Measurements from ENCODE around the gene RSU1. TPM values are rescaled to one million over a fixed set of nuclear protein-coding genes. Genes with fewer than 3 reads are reported as not detected.
A peak's percentile ranks its signal among the peaks of the same experiment; 100 is the strongest.

The RSU1 gene
- total RNA-seq, 1 donor from 2014 or later = 142 TPM

GRCh38 chr10:16853809-16854208, 36.6 kb upstream of the RSU1 start:
- no peak overlapping the region for H3K4me2 ChIP-seq (ENCODE audit: low read length)
- no peak for TF ChIP-seq EZH2 (IDR thresholded peaks at IDR 0.05; ENCODE audit: insufficient read depth, low read length)
- no peak for TF ChIP-seq CTCF (IDR thresholded peaks at IDR 0.05; ENCODE audit: insufficient read depth, low read depth, low read length)
- peaks cover 2% of the 10 kb centered on the region for H3K36me3 Mint-ChIP-seq (ENCODE audit: low read depth, unreplicated experiment)
- no peaks in the 10 kb centered on the region for H3K79me2 ChIP-seq (ENCODE audit: insufficient read depth, low read length)
- no peak overlapping the region for H2AFZ ChIP-seq (ENCODE audit: low read depth, low read length)
- H3K9ac ChIP-seq (ENCODE audit: low read length) = no peak overlapping the region
- H3K4me1 Mint-ChIP-seq (ENCODE audit: low read depth, unreplicated experiment) = peaks cover 36% of the 10 kb centered on the region
- no peaks in the 10 kb centered on the region for H3K9me3 ChIP-seq (ENCODE audit: insufficient read depth, low read depth, low read length)
- no peaks in the 10 kb centered on the region for H4K20me1 ChIP-seq (ENCODE audit: insufficient read depth, low read length)
- H3K4me3 Mint-ChIP-seq (ENCODE audit: unreplicated experiment) = no peak overlapping the region
- no peak overlapping the region for H3K27ac Mint-ChIP-seq (ENCODE audit: unreplicated experiment)
- no peak overlapping the region for H3K4me3 ChIP-seq (ENCODE audit: insufficient read depth, low read depth, low read length)
- H3K9me3 Mint-ChIP-seq (ENCODE audit: unreplicated experiment) = no peaks in the 10 kb centered on the region
- FAIRE-seq = no peak
- H3K27me3 Mint-ChIP-seq (ENCODE audit: low read depth, unreplicated experiment) = no peaks in the 10 kb centered on the region
- H3K27ac ChIP-seq (ENCODE audit: low read depth, low read length) = no peak overlapping the region
- no peaks in the 10 kb centered on the region for H3K36me3 ChIP-seq (ENCODE audit: insufficient read depth, low read length)
- DNase-seq (ENCODE audit: low read depth) = no peak
- H3K4me1 ChIP-seq (ENCODE audit: insufficient read depth, low read length) = peaks cover 10% of the 10 kb centered on the region
- no peaks in the 10 kb centered on the region for H3K27me3 ChIP-seq (ENCODE audit: insufficient read depth, low read length)

DNA sequence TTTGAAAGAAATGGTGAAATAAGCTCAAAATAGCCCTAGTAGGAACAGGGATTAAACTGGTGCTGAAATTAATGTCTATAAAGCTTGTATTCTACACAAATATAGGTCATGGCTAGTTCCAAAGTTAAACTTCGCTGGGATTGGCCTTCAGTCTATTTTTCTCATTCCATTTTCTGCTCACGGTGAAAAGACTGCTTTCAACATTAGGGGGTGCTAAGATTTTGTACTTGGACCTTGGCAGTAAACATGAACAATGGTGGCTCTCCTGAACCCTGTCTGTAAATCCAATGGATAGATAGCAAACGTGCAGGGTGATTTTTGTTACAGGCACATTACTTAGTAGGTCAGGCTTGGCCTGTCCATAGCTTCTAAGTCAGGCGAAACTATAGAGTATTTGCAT, 36.0 kb upstream of the RSU1 start:
- Histone ChIP-seq H3K9ac (ENCODE audit: low read length) (no peak overlapping the region), H4K20me1 (ENCODE audit: insufficient read depth, low read length) (no peaks in the 10 kb centered on the region), H3K79me2 (ENCODE audit: insufficient read depth, low read length) (no peaks in the 10 kb centered on the region), H2AFZ (ENCODE audit: low read depth, low read length) (peak overlapping the region; percentile 12), H3K9me3 (ENCODE audit: insufficient read depth, low read depth, low read length) (no peaks in the 10 kb centered on the region), H3K4me3 (ENCODE audit: insufficient read depth, low read depth, low read length) (no peak overlapping the region), H3K4me2 (ENCODE audit: low read length) (no peak overlapping the region), H3K27me3 (ENCODE audit: insufficient read depth, low read length) (no peaks in the 10 kb centered on the region), H3K4me1 (ENCODE audit: insufficient read depth, low read length) (peaks cover 14% of the 10 kb centered on the region), H3K27ac (ENCODE audit: low read depth, low read length) (no peak overlapping the region), H3K36me3 (ENCODE audit: insufficient read depth, low read length) (no peaks in the 10 kb centered on the region)
- H3K27me3 Mint-ChIP-seq (ENCODE audit: low read depth, unreplicated experiment) = no peaks in the 10 kb centered on the region
- peaks cover 2% of the 10 kb centered on the region for H3K36me3 Mint-ChIP-seq (ENCODE audit: low read depth, unreplicated experiment)
- peak; percentile 51 for TF ChIP-seq CTCF (IDR thresholded peaks at IDR 0.05; ENCODE audit: insufficient read depth, low read depth, low read length)
- no peak for TF ChIP-seq EZH2 (IDR thresholded peaks at IDR 0.05; ENCODE audit: insufficient read depth, low read length)
- FAIRE-seq (peak; percentile 90), DNase-seq (ENCODE audit: low read depth) (peak; percentile 32)
- H3K4me3 Mint-ChIP-seq (ENCODE audit: unreplicated experiment) = no peak overlapping the region
- H3K27ac Mint-ChIP-seq (ENCODE audit: unreplicated experiment) = no peak overlapping the region
- no peaks in the 10 kb centered on the region for H3K9me3 Mint-ChIP-seq (ENCODE audit: unreplicated experiment)
- peaks cover 40% of the 10 kb centered on the region for H3K4me1 Mint-ChIP-seq (ENCODE audit: low read depth, unreplicated experiment)

GRCh38 chr10:16852624-16853023, 35.4 kb upstream of the RSU1 start:
- Mint-ChIP-seq H3K4me1 (ENCODE audit: low read depth, unreplicated experiment) (peaks cover 40% of the 10 kb centered on the region), H3K4me3 (ENCODE audit: unreplicated experiment) (no peak overlapping the region), H3K9me3 (ENCODE audit: unreplicated experiment) (no peaks in the 10 kb centered on the region), H3K36me3 (ENCODE audit: low read depth, unreplicated experiment) (peaks cover 2% of the 10 kb centered on the region), H3K27me3 (ENCODE audit: low read depth, unreplicated experiment) (no peaks in the 10 kb centered on the region), H3K27ac (ENCODE audit: unreplicated experiment) (no peak overlapping the region)
- Histone ChIP-seq H3K4me1 (ENCODE audit: insufficient read depth, low read length) (peaks cover 14% of the 10 kb centered on the region), H3K4me2 (ENCODE audit: low read length) (no peak overlapping the region), H3K79me2 (ENCODE audit: insufficient read depth, low read length) (no peaks in the 10 kb centered on the region), H3K36me3 (ENCODE audit: insufficient read depth, low read length) (no peaks in the 10 kb centered on the region), H3K27ac (ENCODE audit: low read depth, low read length) (no peak overlapping the region), H2AFZ (ENCODE audit: low read depth, low read length) (no peak overlapping the region), H3K27me3 (ENCODE audit: insufficient read depth, low read length) (no peaks in the 10 kb centered on the region), H4K20me1 (ENCODE audit: insufficient read depth, low read length) (no peaks in the 10 kb centered on the region), H3K9me3 (ENCODE audit: insufficient read depth, low read depth, low read length) (no peaks in the 10 kb centered on the region), H3K9ac (ENCODE audit: low read length) (no peak overlapping the region), H3K4me3 (ENCODE audit: insufficient read depth, low read depth, low read length) (no peak overlapping the region)
- TF ChIP-seq EZH2 (IDR thresholded peaks at IDR 0.05; ENCODE audit: insufficient read depth, low read length) (no peak), CTCF (IDR thresholded peaks at IDR 0.05; ENCODE audit: insufficient read depth, low read depth, low read length) (no peak)
- no peak for FAIRE-seq
- no peak for DNase-seq (ENCODE audit: low read depth)

Data from astrocyte (in vitro differentiated cells and primary cell).